NCI-H69 (cell line): Measurements from ENCODE around the gene USP17L25.
"Not testable (repeated sequence)": the region's sequence is repeated elsewhere in the genome, so short reads cannot be mapped to it uniquely, and the experiment has no call there.

Experiments
- DNase-seq: peaks from one replicate; lab custom pipeline; 2025; lab: John Stamatoyannopoulos, UW

Gene USP17L25

GRCh38 chr4:9329611-9330010 is at the start of gene USP17L25:
USP17L25 (plus strand) TSS chr4:9329911; CDS start chr4:9329911, 0 bp downstream.
- DNase-seq: not testable (repeated sequence)

- not testable (repeated sequence) for DNase-seq
These were observed 5.5 kb upstream of the USP17L25 start for GRCh38 chr4:9324191-9324590.

GRCh38 chr4:9324865-9325264 is 4.8 kb upstream of the USP17L25 start, which contains the start of gene USP17L24:
USP17L24 (plus strand) TSS chr4:9325165; CDS start chr4:9325165, 0 bp downstream.
- DNase-seq: not testable (repeated sequence)

GRCh38 chr4:9334358-9334757 is 4.6 kb downstream of the USP17L25 start, which contains the start of gene USP17L26:
USP17L26 (plus strand) TSS chr4:9334658; CDS start chr4:9334658, 0 bp downstream.
- not testable (repeated sequence) for DNase-seq

GRCh38 chr4:9339103-9339502 is 9.4 kb downstream of the USP17L25 start, which contains the start of gene USP17L5:
USP17L5 (plus strand) TSS chr4:9339403; CDS start chr4:9339403, 0 bp downstream.
- not testable (repeated sequence) for DNase-seq

- DNase-seq: not testable (repeated sequence)
These were observed 14.1 kb downstream of the USP17L25 start, which contains the start of gene USP17L27 for GRCh38 chr4:9343848-9344247. USP17L27 (plus strand) TSS chr4:9344148; CDS start chr4:9344148, 0 bp downstream.

GRCh38 chr4:9348593-9348992 is 18.9 kb downstream of the USP17L25 start, which contains the start of gene USP17L28:
USP17L28 (plus strand) TSS chr4:9348893; CDS start chr4:9348893, 0 bp downstream.
- DNase-seq: not testable (repeated sequence)

GRCh38 chr4:9350866-9351265 is 21.2 kb downstream of the USP17L25 start:
- DNase-seq: not testable (repeated sequence)

GRCh38 chr4:9353338-9353737 is 23.6 kb downstream of the USP17L25 start, which contains the start of gene USP17L29:
USP17L29 (plus strand) TSS chr4:9353638; CDS start chr4:9353638, 0 bp downstream.
- DNase-seq: not testable (repeated sequence)

GRCh38 chr4:9362829-9363228 is 33.1 kb downstream of the USP17L25 start, which contains the start of gene USP17L30:
USP17L30 (plus strand) TSS chr4:9363129; CDS start chr4:9363129, 0 bp downstream.
- DNase-seq: not testable (repeated sequence)

- DNase-seq: not testable (repeated sequence)
These were observed 50.2 kb downstream of the USP17L25 start for GRCh38 chr4:9379881-9380280.
